HPDE6-E6E7 (cell line): Measurements from ENCODE around the gene DMBX1.

Experiments used
- DNase-seq: peaks from one replicate; pipeline ENCODE4 v3.0.0; 2011; ENCODE audit warnings: missing footprints; ENCODE audit errors: extremely low spot score

The DMBX1 gene

GRCh38 chr1:46459315-46459714 lies 30.3 kb upstream of the DMBX1 start:
- no peak for DNase-seq

DNA sequence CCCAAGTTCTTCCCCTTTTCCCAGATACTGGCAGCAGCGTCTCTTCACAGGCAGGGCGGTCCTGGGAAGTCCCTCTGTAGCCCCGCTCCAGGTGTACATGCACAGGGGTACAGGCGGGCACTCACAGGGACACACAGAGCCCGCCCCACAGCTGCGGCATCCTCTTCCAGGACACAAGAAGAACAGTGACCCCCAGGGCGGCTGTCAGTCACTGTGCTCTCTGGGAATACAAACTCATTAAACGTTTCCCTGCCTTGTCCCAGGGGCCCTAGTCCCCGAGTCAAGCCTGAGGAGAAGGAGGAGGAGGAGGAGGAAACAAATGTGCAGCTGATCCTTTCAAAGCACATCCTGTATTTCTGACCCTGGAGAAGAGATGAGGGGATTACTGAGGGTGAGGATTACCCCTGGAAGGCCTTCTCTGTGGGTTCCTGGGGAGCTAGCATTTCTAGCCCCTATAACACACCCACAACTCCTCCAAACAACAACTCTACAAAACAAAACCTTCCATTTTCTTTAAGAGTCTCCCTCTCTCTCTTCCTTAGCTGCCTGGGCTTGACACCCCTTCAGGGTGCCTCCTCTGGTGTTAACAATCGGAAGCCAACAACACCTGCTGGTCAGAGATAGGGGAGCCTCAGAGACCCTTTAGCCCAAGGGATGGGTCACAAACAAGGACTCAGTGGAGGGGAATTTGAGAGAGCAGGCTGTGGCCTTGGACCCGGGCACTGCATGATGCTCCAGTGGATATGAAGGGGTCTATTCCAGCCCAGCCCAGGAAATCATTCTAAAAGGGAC lies 28.4 kb upstream of the DMBX1 start:
- no peak for DNase-seq

DNA sequence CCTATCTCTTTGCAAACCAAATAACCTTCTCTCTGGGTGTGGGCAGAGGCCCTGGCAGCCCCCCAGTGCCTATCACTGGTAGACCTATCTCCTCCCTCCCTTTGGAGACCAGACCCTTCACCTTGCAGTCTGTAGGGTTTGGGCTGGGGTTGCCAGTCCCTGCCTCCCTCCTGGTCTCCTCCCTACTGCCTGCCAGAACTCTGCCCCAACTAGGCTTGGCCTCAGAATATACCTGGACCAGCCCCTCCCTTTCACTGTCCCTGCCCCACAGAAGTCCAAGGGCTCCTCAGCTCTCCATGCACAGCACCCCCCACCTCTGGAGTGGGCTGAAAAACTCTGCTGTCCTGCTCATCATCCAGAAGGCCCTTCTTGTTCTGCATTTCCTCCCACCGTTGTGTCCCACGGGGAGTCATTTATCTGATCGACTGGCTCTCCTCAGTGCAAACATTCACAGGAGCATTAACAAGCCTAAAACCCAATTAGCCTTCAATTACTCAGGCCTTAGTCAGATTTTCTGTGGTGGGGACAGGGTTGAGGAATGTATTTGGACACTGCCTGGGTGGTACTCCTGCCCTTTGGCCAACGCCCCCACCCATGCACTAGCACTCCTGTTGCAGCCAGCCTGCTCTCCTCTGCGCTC lies 27.7 kb upstream of the DMBX1 start:
- DNase-seq, result no peak

DNA sequence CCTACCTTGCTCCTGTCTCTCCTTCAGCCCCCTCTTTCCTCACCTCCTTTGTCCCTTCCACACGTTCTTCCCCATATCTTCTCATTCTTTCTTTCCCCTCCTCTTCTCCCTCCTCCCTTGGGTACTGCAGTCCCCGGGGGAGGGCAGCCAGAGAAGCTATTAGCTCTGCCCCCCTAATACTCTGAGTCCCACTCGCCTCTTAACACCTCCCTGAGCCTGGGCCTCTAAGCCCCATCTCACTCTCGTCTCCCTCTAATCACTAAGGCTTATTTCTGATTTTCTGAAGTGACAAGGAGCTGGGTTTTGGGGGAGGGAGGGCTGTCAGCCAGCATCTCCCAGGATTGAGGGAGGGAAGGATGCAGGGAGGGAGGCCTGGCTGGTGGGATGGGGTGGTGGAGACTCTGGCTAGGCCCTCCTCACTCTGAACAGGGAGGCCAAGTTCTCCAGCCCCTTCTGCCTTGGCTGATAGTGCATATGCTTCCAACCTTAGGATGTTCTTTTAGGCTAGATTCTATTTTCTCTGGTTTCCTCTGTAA lies 25.6 kb upstream of the DMBX1 start:
- no peak for DNase-seq

DNA sequence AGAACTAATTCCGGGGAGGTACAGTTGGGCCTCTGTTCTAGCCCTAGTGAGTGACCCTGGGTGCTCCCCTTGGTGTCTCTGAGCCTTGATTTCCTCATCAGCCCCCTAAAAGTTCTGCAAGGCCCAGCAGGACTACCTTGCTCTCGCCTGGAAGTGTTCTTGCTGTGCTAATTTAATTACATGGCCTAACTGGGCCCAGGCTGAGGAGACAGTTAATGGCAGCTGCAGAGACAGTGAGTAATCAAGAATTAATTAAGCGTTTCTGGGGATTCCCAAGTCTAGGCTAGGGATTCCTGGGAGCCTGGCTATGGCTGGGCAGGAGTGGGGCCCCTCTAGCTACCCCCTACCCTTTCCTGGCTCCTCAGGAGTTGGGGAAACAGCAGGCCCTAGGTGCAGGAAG lies 24.7 kb upstream of the DMBX1 start:
- no peak for DNase-seq

DNA sequence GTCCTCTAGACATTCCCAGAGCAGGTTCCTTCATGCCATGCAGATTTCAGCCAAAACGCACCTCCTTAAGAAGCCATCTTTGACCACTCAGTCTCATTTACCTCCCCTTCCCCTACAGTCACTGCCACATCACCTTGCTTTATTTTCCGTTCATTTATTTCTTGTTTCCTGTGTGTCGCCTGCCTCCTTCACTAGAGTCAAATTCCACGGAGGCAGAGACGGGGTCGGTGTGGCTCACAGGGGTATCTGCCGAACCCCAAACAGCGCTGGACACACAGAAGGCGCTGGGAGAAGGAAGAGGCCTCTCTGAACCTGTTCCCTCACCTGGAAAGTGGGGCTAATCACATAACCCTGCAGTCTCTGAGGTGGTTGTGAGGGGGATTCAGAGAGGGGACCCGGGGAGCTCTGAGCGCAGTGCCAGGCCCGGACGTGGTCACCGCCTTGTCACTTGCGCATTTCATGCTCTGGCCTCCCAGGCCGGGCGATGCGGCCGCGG lies 23.6 kb upstream of the DMBX1 start:
- DNase-seq, result no peak

DNA sequence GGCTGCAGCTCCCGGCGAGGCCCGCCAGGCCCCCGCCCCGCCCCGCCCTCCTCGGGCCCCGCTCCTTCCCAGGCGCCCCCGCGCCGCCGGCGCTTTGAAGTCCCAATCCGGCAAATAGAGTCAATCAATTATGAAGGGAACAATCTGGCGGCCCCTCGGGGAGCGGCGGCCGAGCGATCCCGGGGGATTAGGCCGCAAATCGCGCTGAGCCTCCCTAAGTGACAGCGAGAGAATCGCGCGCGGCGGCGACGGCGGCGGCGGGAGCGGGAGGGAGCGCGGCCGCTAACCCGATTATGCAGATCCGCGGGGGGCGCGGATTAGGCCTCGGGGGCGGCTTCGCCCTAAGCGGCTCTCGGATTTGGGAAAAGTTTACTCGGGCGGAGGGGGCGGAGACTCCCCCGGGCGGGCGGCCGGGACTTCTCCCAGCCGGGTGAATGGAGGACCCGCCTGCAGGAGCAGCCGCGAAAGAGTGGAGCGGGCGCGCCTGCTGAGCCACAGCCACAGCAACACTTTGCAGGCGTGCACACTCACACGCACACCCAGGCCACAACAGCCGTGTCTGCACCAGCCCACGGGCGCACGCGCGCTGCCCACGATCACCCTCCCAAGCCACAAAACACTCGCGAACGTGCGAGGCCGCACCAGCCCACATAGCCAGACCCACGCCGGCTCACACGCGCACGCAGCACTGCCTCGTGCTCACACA lies 23.0 kb upstream of the DMBX1 start:
- no peak for DNase-seq

- no peak for DNase-seq
These were observed 22.5 kb upstream of the DMBX1 start for GRCh38 chr1:46467183-46467504.

- DNase-seq, result no peak
These were observed 19.8 kb upstream of the DMBX1 start for GRCh38 chr1:46469881-46470280.

DNA sequence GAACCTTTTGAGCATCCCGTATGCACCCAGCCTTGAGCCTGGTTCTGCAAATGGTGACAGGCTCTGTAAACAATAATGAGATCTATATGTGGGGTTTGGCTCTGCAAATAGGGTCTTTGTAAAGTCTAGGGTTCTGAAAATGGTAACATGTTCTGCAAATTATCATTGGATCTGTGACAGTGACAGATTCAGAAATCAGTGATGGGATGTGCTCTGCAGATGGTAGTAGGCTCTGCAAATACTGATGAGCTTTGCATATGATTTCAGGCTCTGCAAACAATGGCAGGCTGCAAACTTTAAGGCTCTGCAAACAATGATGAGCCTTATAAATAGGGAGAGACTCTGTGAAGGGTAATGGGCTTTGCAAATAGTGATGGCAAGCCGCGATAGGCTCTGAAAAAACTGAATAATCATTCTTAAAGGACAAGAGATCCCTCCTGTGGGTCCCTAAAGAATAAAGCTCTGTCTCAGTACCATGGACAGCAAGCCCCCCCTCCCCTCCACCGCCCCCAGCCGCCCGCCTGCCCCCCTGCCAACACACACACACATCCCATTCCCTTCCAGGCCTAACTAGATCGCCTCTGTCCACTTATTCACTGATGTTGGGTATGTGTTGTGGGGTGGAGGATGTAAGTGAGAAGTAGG lies 17.7 kb upstream of the DMBX1 start:
- no peak for DNase-seq

GRCh38 chr1:46472498-46473181 lies 17.0 kb upstream of the DMBX1 start:
- no peak for DNase-seq

DNA sequence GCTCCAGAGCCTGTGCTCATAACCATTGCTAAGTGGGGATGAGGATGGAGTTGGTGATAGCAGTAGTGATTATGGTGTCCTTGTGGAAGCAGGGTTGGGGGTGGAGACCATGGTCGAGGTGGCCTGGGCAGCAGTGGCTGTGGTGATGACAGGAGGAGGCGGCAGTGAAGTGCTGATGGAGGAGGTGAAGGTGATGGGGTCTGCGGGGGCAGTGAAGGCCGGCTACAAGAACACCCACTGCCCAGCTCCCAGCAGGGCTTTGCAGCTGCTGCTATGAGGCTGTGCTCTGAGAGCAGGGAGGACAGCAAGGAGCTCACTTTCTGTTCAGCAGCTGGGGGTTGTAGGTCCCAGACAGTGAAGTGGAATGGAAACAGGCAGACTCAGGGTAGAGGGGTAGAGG lies 15.6 kb upstream of the DMBX1 start:
- DNase-seq, result no peak

DNA sequence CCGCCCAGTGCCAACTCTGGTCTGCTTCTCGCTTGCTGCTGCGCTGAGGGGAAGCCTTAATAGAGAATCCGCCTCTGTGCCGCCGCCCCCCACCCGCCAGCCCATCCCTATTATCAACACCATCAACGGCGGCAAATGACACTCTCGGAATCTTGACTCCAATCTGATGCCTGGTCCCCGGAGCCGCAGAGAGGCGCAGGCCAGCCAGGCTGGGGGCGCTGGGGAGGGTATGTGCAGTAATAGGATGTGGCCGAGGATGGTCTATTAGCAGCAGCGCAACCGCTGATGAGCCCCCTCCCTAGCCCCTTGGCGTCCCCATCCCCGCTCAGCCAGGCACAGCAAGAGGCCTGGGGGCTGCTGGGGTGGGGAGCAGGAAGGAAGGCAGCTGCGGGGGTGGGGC lies 15.1 kb upstream of the DMBX1 start:
- no peak for DNase-seq

- DNase-seq, result no peak
These were observed 13.0 kb upstream of the DMBX1 start for GRCh38 chr1:46476673-46477072.

DNA sequence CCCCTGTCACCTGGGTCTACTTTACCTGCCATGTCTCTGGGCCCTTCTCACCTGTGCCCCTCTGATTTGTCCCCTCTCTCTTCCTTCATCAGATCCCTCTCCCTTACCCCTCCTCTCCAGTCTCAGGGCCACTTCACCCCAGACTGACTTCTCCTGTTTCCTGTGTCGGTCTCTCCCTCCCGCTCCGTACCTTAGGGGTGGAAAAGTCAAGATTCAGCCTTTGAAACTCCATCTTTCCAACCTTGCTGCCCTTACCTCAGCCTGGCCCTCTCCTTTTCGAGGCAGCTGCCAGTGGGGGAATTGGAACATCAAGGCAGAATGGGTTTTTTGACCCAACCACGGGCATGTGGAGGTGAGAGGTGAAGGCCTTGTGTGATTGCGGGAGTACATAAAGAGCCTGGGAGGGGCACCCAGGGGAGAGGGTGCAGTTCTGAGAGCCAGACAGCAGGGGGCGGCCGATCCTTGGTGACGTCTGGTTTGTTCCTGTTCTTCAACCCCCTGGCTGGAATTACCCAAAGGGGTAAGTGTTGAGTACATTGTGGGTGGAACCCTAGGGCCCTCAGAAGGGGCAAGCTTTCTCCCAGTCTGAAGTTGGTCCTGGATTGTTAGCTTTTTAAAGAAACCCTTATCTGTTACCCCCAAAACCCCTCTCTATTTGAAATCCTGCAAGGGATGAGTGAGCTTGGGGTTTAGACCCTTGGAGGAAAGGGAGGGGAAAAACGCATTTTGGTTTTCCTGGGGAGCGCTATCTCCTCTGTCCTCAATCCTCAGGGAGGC lies 12.3 kb upstream of the DMBX1 start:
- DNase-seq, result peak; percentile 89

DNA sequence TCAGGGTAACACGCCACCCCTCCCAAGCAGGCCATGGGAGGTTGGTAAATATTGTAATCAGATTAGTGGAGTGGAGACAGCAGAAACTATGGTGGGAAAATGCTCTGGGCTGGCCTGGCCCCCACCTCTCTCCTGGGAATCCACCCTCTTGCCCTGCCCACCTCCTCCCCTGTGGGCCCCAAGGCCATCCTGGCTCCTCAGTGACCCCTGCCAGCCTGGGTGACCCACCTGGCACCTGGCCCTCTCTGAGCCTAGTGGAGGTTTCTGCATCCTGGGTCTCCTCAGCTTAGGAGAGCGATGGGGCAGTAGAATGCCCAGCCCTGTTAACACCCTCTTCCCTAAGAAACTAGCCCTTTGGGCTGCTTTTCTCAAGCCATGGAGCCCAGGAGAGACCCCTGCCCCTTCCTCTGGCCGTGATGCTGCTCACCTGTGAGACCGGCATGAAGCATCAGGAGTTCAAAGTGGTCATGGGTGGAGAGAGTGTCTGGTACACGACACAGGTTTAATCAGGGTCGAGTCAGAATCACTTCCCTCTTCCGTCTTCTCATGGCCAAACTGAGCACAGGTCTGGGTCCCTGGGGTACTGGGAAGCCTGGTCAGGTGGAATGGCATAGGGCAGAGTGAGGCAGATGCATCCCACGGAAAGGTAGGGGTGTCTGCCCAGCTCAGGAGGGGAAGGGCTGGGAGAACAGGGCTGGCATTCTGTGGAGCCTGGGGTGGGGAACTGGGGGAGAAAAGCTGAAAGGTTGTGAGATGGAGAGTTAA lies 10.7 kb upstream of the DMBX1 start:
- DNase-seq, result no peak

DNA sequence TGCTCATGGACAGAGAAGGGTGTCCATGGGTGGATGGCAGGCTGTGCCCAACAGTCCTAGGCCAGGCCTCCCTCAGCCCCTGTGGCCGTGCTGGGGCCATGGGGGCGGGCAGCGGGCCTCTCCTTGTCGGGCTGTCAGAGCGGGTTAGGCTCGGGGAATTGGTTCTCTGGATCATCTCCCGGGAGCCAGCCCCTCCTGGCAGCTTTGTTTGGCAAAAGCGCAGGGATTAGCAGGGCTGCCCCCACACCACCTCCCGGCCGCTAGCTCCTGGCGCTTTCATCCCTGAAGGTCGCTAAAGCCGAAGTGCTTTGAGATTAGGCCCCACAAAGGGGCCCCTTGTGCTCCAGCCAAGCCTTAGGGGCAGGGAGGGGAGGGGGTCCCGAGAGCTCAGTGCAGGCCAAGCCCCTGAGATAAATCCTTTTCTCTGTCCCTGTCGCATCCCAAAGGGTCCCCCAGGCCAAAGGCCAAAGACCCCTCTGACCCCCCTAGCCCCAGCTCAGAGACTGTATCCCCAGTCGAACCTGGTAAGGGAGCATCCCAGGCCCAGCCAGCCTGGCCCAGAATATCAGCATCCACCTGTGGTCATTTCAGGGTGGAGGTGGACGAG lies 9.8 kb upstream of the DMBX1 start:
- no peak for DNase-seq

GRCh38 chr1:46480959-46481646 lies 8.5 kb upstream of the DMBX1 start:
- no peak for DNase-seq

DNA sequence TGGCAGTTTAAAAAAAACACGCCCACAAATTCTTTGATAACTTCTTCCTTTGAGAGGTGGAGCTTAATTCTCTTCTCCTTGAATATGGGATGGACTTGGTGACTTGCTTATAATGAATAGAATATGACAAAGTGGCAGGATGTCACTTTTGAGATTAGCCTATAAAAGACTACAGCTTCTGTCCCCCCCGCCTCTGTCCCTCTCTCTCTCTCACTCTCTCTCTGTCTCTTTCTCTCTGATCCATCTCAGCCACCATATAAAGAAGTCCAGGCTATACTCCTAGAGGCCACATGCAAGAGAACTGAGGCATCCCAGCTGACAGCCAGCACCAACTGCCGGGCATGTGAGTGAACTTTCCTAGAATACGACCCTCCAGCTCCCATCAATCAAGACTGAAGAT lies 7.7 kb upstream of the DMBX1 start:
- DNase-seq, result no peak
